ES-I3 (cell line): ENCODE data around the gene STRN4.

Experiments
- H3K36me3 ChIP-seq: 2 replicates; pipeline ENCODE4 v1.6.1; 2013; ENCODE audit warnings: mild to moderate bottlenecking, low read length, control low read depth, moderate library complexity; ENCODE audit not compliant: insufficient read depth
- H3K4me1 ChIP-seq: 2 replicates; pipeline ENCODE4 v1.6.1; 2013; ENCODE audit warnings: mild to moderate bottlenecking, control low read depth, low read length; ENCODE audit not compliant: insufficient read depth
- H3K9ac ChIP-seq: 2 replicates; pipeline ENCODE4 v1.6.1; 2013; ENCODE audit warnings: low read depth, mild to moderate bottlenecking, low read length, moderate library complexity
- H3K9me3 ChIP-seq: 2 replicates; pipeline ENCODE4 v1.6.1; 2013; ENCODE audit warnings: mild to moderate bottlenecking, low read length, moderate library complexity; ENCODE audit not compliant: control insufficient read depth, insufficient read depth

Gene STRN4

DNA sequence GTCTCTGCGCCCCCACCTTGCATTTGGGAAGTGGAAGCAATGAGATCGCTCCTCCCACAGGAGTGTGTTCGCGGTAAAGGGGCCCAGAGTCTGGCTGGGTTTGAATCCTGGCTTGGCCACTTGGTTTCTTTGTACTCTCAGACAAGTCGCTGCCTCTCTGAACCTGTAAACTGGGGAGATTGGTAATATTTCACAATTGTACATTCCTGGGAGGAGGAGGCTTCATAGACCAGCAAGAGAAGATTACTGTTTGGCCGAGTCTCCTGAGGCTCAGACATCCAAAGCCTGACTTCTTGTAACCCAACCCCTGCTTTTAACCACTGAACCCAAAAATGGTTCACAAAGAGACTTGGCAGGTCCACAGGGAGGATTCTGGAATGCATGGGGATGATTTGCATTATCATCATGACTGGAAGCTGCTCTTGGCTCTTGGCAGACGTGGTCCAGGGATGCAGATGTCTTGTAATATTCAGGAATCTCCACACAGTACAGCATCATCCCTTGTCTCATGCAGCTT is 13.6 kb upstream of the STRN4 start:
- Histone ChIP-seq H3K4me1 (peaks cover 6% of the 10 kb centered on the region; the same call in 1 of the 2 replicates), H3K9me3 (no peaks in the 10 kb centered on the region), H3K9ac (no peak overlapping the region), H3K36me3 (no peaks in the 10 kb centered on the region)

DNA sequence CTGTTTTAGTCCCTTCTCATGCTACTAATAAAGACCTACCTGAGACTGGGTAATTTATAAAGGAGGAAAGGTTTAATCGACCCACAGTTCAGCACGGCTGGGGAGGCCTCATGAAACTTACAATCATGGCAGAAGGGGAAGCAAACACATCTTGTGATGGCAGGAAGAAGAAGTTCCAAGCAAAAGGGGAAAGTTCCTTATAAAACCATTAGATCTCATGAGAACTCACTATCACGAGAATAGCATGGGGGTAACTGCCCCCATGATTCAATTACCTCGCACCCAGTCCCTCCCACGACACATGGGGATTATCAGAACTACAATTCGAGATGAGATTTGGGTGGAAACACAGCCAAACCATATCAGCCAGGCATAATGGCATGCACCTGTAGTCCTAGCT is 13.0 kb upstream of the STRN4 start:
- H3K36me3 ChIP-seq = no peaks in the 10 kb centered on the region
- H3K9ac ChIP-seq = no peak overlapping the region
- H3K4me1 ChIP-seq = peaks cover 6% of the 10 kb centered on the region; the same call in 1 of the 2 replicates
- H3K9me3 ChIP-seq = no peaks in the 10 kb centered on the region

GRCh38 chr19:46756544-46756888 is 10.3 kb upstream of the STRN4 start:
- Histone ChIP-seq H3K36me3 (no peaks in the 10 kb centered on the region), H3K9me3 (no peaks in the 10 kb centered on the region), H3K4me1 (peaks cover 6% of the 10 kb centered on the region; the same call in 1 of the 2 replicates), H3K9ac (no peak overlapping the region)

DNA sequence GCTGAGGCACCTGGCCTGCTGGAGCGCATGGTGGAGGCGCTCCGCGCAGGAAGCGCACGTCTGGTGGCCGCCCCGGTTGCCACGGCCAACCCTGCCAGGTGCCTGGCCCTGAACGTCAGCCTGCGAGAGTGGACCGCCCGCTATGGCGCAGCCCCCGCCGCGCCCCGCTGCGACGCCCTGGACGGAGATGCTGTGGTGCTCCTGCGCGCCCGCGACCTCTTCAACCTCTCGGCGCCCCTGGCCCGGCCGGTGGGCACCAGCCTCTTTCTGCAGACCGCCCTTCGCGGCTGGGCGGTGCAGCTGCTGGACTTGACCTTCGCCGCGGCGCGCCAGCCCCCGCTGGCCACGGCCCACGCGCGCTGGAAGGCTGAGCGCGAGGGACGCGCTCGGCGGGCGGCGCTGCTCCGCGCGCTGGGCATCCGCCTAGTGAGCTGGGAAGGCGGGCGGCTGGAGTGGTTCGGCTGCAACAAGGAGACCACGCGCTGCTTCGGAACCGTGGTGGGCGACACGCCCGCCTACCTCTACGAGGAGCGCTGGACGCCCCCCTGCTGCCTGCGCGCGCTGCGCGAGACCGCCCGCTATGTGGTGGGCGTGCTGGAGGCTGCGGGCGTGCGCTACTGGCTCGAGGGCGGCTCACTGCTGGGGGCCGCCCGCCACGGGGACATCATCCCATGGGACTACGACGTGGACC is 9.7 kb upstream of the STRN4 start:
- Histone ChIP-seq H3K36me3 (peaks cover under 1% of the 10 kb centered on the region; the same call in 1 of the 2 replicates), H3K9ac (no peak overlapping the region), H3K9me3 (no peaks in the 10 kb centered on the region), H3K4me1 (peaks cover 6% of the 10 kb centered on the region; the same call in 1 of the 2 replicates)

DNA sequence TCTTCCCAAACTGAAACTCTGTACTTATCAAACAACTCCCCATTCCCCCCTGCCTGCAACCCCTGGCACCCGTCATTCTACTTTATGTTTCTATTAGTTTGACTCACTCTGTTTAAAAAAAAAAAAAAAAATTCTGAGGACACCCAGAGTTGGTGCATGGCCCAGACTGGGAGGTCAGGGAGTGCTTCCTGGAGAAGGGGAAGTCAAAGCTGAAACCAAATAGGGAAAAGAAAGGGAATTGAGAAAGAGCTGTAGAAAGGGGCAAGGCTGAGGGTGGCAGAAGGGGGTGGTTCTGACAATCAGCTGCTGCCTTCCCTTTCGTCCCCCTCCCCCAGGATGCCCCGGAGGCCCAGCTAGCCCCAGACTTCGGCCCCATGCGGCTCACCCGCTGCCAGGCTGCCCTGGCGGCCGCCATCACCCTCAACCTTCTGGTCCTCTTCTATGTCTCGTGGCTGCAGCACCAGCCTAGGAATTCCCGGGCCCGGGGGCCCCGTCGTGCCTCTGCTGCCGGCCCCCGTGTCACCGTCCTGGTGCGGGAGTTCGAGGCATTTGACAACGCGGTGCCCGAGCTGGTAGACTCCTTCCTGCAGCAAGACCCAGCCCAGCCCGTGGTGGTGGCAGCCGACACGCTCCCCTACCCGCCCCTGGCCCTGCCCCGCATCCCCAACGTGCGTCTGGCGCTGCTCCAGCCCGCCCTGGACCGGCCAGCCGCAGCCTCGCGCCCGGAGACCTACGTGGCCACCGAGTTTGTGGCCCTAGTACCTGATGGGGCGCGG is 9.0 kb upstream of the STRN4 start:
- no peaks in the 10 kb centered on the region for H3K9me3 ChIP-seq
- peaks cover 4% of the 10 kb centered on the region; the same call in 1 of the 2 replicates for H3K36me3 ChIP-seq
- no peak overlapping the region for H3K9ac ChIP-seq
- H3K4me1 ChIP-seq = peaks cover 6% of the 10 kb centered on the region; the same call in 1 of the 2 replicates

DNA sequence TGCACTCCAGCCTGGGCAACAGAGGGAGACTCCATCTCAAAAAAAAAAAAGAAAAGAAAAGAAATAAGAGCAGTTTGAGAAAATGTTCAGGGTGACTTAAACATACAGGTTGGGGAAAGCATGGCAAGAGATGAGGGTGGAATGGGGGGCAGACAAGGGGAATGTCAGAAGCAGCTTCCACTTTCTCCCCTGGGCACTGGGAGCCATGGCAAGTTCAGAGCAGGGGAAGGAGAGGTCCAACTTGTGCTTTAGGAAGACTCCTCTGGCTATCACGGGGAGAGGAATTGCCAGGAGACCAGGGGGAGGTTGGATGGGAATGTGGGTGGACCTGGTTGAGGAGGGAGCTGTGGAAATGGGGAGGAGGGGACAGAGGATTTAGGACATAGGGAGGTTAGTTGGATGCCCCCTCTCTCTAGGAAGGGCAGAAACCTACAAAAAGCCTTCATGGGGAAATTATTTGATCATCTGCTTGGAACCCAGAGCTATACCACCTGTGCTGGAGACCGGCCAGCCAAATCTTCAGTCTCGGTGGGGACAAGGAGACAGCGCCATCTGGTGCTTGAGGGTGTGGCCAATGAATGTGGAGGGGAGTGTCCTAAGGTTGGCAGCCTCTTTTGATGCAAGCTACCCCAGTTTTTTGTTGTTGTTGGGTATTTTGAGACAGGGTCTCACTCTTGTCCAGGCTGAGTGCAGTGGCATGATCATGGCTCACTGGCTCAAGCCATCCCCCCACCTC is 7.3 kb upstream of the STRN4 start:
- H3K36me3 ChIP-seq = peaks cover 4% of the 10 kb centered on the region; the same call in 1 of the 2 replicates
- no peaks in the 10 kb centered on the region for H3K4me1 ChIP-seq
- H3K9ac ChIP-seq = no peak overlapping the region
- H3K9me3 ChIP-seq = no peaks in the 10 kb centered on the region

GRCh38 chr19:46748325-46749109 is 2.3 kb upstream of the STRN4 start:
- Histone ChIP-seq H3K9me3 (no peaks in the 10 kb centered on the region), H3K4me1 (no peaks in the 10 kb centered on the region), H3K36me3 (peaks cover 4% of the 10 kb centered on the region; the same call in 1 of the 2 replicates), H3K9ac (no peak overlapping the region)

DNA sequence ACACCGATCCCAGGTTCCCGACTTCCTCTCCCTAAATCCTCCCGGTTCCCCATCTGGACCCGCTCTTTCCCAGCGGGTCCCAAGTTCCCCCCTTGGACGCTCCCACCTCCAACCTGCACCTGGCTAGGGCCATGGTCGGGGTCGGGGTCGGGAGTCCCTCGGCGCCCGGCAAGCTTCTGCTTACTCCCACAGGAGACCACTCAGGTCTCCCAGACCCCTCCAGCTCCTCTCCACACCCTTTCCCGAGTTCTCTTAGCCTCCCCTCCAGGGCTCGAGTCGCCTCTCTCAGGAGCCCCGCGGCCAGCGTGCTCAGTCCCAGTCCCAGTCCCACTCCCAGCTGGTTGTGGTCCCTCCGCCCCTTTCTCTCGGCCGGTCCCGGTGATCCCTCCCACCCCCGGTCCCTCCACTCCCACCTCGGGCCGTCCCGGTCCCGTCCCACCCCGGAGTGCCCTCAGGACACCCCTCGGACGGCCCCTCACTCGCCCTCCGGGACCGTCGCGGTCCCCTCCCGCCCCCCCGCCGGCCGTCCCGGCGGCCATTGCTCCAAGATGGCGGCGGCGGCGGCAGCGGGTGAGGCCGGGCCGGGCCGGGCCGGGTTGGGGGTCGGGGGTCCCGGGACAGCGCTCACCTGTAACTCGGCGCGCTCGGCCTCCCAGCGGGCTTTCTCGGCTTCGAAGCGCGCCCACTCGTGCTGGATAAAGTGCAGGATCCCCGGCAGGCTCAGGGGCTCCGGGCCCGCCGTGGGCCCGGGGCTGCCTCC is 549 bp downstream of the STRN4 start, which contains the start of gene FKRP:
FKRP (plus strand) TSS at position 537 of the 760 bp plus-strand sequence. CDS start 9,394 bp downstream, outside the sequence.
- Histone ChIP-seq H3K9ac (peak within 1 kb of the TSS; percentile 91), H3K36me3 (peaks cover under 1% of the 10 kb centered on the region; the same call in 1 of the 2 replicates), H3K9me3 (no peaks in the 10 kb centered on the region), H3K4me1 (peaks cover 8% of the 10 kb centered on the region; the same call in 1 of the 2 replicates)

- Histone ChIP-seq H3K9me3 (no peaks in the 10 kb centered on the region), H3K4me1 (peaks cover 8% of the 10 kb centered on the region; the same call in 1 of the 2 replicates), H3K36me3 (no peaks in the 10 kb centered on the region), H3K9ac (peak overlapping the region; percentile 91)
Observed at GRCh38 chr19:46745030-46745429, 1.2 kb downstream of the STRN4 start.

DNA sequence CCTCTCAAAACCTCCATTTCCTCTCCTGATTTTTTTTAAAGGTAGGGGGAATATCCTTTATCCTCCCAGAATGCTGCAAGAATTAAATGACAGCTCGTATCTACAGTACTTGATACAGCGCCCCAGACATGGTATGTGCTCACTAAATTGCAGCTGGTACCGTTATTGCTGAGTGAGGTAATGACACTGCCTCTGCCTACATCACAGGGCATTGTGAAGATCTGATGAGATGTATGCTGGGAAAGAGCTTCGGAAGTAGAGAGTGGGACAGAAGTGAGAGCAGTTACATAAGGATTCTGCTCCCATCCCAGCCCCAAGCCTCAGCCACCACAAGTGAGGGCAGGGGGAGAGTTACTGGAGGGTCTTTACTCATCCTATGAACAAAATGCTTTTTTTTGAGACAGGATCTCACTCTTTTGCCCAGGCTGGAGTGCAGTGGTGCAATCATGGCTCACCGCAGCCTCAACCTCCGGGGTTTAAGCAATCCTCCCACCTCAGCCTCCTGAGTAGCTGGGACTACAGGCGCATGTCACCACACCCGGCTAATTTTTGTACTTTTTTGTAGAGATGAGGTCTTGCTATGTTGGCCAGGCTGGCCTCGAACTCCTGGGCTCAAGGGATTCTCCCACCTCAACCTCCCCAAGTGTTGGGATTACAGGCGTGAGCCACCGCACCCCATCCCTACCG is 2.1 kb downstream of the STRN4 start:
- Histone ChIP-seq H3K36me3 (no peaks in the 10 kb centered on the region), H3K9me3 (no peaks in the 10 kb centered on the region), H3K4me1 (peaks cover 8% of the 10 kb centered on the region; the same call in 1 of the 2 replicates), H3K9ac (no peak overlapping the region)

DNA sequence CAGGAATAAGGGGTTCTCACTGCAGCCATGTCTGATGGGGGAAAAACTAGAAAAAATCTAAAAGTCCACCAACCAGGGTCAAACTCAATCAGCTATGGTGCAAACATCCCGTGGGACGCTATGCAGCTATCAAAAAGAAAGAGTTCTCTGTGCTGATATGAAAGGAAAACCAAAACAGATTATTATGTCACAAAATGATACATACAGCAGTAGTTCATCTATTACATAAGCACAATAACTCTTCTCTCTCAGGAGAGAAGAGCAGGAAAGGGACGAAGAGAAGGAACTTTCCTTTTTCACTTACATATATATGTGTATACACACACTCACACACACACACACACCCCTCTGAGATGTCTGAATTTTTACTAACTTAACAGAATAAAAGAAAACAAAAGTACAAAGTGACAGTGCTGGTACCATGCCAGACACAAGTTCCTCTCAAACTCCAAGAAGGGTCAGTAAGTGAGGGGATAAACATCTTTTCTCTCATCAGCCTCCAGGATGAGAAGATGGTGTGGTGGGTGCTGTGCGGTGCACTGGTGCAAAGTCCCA is 3.2 kb downstream of the STRN4 start:
- peaks cover 8% of the 10 kb centered on the region; the same call in 1 of the 2 replicates for H3K4me1 ChIP-seq
- H3K9ac ChIP-seq = no peak overlapping the region
- H3K9me3 ChIP-seq = no peaks in the 10 kb centered on the region
- peaks cover 4% of the 10 kb centered on the region; the same call in 1 of the 2 replicates for H3K36me3 ChIP-seq

DNA sequence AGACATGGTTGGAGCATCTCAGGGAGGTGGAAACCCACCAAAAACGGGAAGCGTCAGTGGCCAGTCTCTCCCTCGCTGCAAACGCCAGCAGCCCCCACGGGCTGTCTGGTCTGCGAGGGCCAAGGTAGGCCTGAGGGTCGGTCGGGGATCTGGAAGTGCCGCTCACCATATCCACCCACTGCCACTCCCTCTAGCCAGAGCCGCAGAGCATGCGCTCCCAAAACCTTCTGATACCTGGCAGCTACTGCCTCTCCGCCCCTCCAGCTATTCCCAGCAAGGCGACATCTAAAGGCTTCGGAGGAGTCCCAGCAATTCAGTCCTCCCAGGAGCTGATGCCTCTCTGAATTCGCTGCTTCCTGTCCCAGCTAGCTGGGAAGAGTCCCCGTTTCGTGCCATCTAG is 4.8 kb downstream of the STRN4 start:
- Histone ChIP-seq H3K36me3 (peaks cover 4% of the 10 kb centered on the region; the same call in 1 of the 2 replicates), H3K9me3 (no peaks in the 10 kb centered on the region), H3K4me1 (peaks cover 8% of the 10 kb centered on the region; the same call in 1 of the 2 replicates), H3K9ac (no peak overlapping the region)
